COLO668 (cell line): ENCODE measurements around the gene CRB2.
A peak's percentile ranks its signal among the peaks of the same experiment; 100 is the strongest.
"Not testable (repeated sequence)": the region's sequence is repeated elsewhere in the genome, so short reads cannot be mapped to it uniquely, and the experiment has no call there.

Experiments
- DNase-seq: peaks from one replicate; lab custom pipeline; 2025; ENCODE audit not compliant: unreplicated experiment; lab: John Stamatoyannopoulos, UW

The CRB2 gene

DNA sequence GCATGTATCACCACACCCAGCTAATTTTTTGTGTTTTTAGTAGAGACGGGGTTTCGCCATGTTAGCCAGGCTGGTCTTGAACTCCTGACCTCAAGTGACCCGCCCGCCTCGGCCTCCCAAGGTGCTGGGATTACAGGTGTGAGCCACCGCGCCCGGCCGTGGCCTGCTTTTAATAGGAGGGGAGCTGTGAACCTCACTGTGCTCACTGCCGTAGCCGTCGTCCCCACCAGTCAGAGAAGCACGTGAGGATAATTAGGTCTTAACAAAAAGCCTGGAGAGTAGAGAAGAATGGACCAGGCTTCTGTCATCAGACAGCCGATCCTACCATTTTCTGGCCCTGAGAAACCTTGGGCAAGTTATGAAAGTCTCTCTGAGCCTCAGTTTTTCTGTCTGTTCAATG, 42.9 kb downstream of the CRB2 start:
- not testable (repeated sequence) for DNase-seq

DNA sequence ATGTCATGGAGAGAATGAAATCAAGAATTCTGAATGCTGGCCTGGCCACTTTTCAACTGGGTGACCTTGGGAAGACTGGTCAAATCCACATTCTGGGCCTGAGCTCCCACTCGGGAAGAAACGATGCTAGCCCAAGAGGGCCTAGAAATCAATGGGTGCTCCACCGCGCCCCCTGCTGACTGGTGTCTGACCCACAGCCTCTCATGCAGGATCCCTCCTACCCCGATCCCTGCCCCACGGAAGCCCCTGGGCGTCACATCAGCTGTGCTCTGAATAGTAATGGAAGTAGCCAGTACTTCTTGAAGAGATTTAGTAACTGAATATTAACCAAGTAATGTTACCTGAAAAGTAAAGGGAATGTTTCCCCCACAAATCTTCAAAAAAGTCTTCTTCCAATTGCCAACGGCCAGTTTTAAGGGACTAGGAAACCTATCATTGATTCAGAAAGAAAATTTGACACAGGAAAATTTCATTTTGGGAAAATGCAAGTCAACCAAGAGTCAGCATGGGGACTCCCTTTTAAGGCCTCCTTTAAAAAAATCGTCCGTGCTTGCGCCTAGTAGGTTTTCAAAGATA, 43.9 kb downstream of the CRB2 start:
- DNase-seq = peak; percentile 5

DNA sequence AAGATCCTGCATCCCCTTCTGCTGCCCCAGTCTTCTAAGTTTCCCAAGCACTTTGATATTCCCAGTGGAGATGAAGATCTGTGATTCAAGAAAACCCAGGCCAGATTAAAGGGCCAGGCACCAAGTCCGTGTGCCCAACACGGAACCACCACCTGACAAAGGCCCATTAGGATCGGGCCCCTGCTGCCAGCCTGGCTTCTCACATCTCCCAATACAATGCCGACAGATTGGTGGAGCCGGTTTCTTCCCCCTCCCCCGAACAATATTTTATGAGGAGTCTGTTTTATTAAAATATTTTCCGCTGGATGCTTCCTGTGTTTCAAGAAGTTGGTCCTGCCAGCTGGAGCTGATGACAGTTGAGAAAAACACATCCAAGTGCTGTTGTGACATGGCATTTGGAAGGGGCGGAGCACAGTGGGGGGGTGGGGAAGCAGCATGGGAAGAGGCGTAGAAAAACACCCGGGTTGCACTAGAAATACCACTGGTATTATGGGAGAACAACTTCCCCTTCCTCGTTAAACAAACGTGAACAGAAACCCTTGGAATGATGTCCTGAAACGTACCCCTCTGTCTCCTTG, 45.0 kb downstream of the CRB2 start:
- no peak for DNase-seq

DNA sequence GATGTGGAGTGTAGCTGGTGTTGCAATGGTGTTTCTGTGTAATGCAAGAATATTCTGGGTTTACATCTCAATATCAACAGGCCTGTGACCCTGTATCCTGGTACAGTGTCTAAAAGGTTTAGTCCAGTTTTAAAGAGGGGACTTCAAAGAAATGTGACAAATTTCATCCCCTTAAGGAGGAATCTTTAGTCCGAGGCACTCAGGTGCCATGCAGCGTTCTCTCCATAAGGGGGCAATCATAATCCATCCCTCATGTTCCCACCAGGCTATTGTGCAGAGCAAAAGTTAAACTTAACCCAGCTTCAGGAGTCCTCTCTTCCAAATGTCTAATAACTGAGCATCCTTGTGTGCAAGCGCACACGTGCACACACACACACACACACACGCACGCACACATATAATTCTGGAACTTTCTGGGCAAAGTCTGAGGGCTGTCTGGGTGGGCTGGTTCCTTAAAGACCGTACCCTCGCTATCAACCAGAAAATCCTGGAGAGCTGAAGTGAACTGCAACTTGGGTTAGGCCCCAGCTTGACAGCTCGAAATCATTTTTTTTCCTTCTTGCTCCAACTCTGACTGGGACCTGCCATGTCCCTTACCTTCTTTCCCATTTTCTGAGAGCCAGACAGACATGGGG, 46.0 kb downstream of the CRB2 start:
- peak; percentile 36 for DNase-seq

DNA sequence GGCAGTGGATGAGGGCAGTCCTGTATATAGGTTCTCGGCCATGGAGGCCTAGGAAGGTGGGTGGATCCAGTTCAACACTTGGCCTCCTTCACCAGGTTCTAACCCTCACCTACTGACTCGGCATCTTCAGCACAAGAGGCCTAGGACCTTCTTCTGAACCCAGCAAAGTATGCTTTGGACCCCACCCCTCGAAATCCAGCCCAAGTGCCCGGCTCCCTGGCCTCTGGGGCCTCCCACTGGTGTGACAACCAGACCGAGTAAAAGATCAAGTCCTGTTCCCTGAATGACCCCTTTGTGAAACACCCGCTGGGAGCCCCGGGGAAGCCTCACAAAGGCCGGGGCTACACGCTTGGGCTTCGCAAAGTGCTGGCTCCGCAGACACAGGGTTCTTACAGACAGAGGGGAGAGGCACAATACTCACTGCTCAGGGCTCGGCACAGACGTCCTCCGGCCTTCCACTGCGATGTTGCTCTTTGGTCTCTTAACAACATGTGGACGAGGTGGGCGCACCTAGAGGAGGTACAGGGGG, 47.0 kb downstream of the CRB2 start:
- no peak for DNase-seq

DNA sequence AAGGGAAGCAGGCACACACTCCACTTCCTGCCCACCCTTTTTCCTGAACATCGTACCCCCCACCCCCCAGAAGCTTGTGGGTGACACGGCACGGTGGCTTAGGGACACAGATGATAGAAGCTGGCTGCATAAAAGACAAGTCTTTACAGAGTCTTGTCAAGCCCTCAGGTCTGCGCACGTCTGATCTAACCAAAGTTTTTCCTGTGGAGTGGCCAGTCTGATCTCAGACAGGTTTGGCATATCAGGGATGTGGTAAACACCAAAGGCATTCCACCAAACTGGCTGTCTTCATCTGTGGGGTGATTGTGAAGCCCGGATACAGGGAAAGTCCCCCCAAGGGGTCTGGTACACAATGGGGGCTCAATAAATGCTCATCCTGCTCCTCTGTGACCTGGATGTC, 50.0 kb downstream of the CRB2 start:
- no peak for DNase-seq

DNA sequence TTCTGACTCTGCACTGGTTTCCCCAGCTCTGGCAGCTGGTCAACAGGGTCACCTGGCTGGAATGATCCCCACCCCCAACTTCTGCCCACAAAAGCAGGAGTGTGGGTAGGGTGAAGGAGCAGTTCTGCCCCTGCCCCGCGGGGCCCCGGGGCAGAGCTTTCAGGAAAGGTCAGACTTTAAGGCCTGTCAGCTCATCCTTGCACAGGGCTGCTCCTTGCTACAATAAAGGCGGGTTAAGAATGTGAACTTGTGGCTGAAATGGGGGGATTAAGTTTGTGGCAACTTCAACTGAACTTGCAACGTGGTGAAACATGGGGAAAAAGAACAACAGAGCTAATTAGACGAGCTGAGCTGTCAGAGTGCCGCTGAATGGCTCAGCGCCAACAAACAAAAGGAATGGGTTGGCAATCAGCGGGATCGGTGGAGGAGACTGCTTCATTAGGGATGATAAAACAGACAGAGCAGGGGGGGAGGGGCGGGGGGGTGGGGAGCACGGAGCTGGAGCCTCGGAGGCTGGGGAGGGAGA, 50.8 kb downstream of the CRB2 start:
- DNase-seq = no peak

DNA sequence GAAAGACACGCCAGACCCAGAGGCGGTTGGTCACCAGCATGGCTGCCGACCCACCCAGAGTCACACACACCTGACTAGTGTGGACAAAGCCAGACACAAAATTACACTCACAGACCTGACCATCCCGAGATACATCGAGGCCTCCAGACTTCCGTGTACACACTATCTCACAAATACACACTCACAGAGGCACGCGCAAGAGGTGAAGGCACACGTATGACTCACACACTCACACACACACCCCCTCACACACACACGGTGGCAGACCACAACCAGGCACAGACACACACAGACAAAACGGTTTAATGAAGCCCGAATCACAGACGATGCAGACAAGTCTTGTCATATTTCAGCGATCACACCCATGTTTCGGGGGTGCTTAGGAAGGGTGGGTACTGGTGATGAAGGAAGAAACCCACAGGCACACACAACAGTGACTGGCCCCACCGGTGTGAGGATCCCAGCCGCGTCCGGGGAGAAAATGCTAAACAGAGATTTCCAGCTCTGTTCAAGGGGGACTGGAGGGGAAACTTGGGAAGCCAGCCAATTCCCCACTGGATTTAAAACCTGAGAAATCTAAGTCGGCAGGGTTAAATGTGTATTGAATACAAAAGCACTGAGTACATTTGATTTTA, 51.3 kb downstream of the CRB2 start:
- DNase-seq = no peak

DNA sequence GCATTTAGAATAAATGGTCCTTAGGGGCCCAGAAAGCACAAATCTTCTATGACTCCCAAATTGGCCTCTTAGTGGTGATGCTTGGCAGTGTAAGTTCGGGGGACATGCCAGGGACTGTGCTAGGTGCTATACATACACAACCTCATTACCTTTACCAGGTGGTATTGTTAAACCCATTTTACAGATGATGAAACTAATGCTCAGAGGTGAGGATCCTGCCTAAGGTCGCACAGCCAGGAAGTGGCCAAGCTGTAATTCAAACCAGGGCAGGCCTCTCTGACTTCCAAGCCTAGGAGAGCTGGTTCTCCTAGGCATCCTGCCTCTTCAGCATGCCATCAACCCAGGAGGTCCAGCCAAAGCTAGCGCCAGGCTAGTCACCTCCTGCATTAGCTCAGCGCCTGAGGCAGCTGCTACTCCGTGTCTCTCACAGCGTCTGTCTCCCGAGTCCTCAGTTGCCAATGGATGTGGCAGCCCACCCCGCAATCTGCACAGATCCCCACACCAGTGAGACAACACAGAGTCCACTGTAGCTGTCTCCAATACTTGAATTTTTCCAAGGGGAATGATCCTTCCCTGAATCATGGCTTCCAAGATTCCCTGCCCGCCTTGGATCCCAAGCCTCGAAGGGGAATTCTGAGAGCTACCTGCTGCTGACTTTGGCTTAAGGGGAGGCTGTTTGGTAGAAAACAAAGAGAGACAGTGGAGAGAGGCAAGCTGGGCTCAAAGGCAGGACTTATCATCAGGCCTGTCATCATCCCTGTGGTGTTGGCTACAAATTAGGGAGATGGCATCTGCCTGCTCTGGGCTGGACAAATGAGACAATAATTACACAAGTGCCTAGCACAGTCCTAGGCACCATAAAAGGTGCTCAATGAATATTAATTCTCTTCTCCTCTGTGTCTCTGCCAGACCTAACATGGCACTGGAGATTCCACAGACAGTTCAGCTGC, 52.6 kb downstream of the CRB2 start:
- no peak for DNase-seq

DNA sequence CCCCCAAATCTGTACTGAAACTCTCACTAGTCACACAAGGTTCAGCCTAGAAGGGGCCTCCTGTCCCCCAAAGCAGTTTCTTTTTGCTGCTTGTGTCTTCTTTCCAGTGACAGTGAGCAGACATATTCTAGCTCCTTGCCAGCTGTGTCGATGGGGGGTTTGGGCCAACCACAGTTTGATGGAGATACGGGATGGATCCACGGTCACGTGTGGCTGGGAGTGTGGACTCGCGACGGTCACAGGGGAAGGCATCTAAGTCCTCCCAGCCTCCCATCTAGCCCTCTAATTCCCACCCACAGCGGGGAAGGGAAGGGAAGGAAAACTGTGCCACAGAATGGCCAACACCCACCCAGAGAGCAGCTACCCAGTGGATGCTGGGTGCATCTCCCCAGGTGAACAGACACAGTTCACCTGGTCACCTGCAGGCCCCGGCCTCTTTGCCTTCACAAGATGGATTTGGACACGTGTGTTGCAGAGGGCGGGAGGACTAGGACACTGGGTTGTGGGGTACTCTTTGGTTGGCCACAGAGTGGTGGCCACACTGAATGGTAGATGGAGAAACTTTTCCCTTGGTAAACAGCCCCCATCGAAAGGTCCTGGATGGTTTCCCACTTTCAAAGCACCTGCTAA, 54.4 kb downstream of the CRB2 start:
- no peak for DNase-seq

DNA sequence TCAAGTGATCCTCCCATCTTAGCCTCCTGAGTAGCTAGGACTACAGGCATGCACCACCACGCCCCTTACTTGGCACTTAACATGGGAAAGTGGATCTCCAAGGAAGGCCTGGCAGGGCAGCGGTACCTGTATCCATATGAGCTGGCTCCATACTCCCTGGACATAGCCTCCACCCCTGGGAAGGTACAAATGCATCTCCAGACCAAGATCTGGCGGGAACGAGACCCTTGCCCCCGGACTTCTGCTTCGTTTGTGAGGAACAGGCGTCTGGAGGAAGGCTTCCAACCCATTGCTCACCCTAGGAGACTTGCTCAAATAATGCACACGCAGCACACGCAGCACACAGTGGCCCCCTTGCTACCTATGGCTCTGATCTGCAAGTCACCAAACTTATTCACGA, 55.2 kb downstream of the CRB2 start:
- no peak for DNase-seq

DNA sequence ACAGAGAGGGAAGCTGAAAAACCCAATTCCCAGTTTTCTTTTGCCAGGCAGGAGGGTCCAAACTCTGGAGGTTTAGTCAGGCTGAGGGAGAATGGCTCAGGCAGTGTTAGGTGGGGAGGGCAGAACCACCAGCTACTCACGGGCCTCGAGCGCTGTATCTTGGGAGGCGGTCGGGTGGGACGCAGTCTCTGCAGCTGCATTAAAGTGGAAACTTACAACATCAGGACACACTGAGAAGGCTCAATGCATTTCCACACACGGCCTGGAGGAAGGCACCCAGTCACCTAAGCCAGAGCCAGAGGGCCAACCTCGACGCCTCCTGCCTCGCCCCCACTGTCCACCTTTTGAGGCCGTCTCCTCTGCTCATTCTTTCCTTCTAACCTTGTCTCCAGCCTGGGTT, 55.6 kb downstream of the CRB2 start:
- no peak for DNase-seq

DNA sequence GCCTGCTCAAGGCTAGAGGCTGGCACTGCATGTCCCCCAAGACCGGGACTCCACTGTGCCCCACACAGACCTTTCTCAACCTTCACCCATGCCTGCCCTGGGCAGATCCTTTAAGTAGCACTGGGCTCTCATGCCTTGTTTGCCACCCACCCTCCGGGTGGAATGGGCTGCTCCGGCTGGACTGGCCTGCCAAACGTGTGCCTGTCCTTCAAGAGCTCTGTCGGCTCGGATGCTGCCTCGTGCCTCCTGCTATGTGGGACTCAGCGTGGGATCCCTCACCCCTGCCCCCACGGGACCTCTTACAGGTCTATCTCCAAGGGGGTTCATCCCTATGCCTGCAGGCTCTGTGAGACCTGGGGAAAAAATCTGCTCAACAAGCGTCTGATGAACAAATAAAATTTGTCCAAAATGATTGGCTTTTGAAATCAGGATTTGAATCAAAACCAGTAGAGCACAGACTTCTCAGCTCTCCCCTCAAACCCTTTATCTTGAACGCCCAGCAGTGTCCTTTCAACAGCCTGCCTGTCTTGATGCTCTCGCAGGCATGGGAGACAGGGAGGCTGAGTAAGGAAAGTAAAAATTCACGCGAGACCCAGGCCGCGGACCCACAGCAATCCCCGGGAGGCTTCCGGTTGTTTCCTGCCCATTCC, 56.3 kb downstream of the CRB2 start:
- no peak for DNase-seq

DNA sequence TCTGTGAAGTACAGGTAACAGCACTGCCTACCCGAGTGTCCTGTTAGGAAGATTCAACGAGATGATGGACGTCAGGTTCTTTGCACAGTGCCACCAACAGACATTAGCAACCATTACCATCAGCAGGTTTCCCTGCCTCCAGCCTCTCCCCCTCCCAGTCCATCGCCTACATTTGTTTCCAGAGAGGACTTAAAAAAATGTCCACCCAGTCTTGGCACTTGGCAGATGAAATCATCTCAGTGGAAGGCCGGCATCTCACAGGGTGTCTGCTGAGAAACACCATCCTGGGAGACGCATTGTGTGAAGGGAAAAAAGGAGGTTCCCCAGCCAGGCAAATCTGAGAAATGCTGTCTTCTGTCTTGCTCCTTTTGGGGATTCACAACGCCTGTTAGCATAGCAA, 58.2 kb downstream of the CRB2 start:
- no peak for DNase-seq

DNA sequence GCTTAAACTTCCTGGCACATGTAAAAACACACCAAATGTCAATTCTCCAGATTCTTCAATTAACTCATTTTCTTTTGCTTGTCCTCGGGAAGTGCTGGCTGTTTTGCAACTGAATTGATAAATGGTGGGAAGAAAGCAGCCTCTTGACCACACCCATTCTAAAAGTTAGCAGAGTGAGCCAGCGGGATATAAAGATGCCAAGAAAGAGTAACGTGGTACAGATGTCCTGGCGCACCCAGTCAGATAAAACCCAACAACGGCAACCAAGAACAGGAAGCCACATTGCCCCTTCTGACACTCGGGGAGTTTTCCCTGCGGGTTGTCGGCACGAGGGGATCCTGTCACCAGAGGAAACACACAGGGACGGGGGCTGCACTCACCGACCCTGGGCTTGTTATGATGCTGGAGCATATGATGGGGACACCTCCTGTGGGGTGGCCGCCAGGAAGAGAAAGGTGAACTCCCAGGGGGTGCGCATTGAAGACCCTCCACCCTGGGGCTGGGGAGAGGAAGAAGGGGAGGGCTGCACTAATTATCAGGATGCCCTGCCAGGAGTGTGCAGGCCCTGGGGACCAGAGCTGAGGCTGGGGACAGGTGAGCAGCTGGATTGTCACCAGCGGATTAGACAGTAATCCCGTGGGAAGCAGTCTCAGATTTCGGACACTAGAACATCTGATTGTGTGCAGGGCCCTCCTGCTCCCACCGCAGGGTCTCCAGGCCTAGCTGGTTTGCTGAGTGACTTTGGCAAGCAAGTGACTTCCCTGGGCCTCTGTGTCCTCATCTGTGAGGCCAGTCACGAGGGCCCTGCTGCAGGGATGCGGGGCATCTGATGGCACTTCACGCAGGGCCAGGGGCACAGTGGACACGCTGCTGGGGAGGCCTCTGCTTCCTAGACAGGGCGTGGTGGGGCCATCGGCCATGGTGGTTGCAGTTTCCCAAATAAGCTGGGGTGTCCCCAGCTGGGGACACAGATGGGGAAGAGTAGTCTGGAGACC, 59.2 kb downstream of the CRB2 start:
- no peak for DNase-seq

DNA sequence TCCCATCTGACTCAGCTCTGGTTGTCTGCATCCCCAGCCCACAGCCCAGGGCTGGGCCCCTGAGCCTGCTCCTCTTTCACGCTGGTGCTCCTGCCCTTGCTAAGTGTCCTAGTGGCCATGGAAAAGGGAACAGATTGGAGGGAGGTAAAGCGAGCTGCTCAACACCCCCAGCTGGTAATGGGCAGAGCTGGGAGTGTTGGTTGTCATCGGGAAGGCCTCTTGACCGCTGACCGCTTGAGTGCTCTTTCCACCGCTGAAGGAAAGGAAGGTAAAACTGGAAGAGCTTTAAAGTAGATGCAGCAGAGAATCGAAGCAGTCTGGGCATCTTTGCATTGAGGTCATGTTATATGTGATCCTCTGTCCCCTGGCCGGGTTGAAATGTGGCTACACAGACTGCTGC, 60.2 kb downstream of the CRB2 start:
- no peak for DNase-seq

DNA sequence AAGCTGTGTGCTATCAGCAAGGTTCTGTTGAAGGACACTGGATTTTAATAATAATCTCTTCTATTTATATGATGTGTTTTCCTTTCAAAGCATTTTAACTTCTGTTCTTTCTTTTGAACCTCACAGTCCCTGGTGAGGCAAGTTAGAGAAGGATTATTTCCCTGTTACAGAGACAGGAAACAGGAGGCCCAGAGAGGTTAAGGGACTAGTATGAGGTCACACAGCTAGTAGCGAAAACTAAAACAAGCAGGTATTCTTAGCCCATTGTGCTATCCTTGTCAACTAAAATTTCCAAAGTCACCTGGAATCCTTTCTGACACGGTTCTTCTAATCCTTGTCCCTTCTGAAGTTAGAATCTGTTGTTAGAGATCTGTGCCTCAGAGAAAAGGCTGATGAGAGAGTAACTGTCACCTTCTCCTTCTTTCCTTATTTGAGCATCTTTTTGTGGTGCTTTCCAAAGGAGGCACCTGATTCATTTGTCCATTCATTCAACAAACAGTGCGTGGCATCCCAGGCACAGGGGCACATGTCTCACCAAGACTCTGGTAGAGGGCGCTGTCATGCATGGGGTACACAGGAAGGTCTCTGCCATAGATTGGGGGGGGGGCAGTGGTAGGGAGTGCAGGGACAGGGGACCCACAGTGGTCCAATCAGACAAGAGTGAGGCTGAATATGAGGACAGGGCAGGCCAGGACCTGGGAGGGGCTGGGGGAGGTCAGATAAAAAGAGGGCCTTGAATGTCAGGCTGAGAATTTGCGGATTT, 61.5 kb downstream of the CRB2 start:
- no peak for DNase-seq

DNA sequence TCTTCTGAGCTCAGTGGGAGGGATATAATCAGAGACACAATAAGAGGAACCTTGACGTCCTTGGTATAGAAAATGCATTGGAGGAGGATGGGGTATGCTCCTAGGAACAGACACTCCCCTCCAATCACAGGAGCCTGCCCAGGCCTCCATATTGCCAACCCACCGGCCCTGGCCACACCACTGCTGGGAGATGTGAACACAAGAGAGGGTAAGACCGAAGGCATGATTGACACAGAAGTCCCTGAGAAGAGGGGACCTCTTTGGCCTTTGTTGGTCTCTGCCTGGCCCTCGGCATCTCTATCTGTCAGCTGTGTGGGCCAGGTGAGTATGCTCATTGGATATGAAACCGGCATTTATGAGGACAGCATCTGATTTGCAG, 62.0 kb downstream of the CRB2 start:
- DNase-seq = no peak
